GM18507 (cell line): Measurements from ENCODE around the gene SPDYE17.
"Not testable (repeated sequence)": the region's sequence is repeated elsewhere in the genome, so short reads cannot be mapped to it uniquely, and the experiment has no call there.

Source experiments
- DNase-seq: peaks from one replicate; pipeline ENCODE4 v3.0.0; 2011; ENCODE audit warnings: low read depth; ENCODE audit not compliant: insufficient read length; ENCODE audit errors: extremely low spot score
- FAIRE-seq: peaks from 2 replicates; lab custom pipeline; 2011; peaks lifted over from hg19 to GRCh38; lab: Jason Lieb, UNC

Gene SPDYE17

GRCh38 chr7:76977761-76978367, 54.3 kb downstream of the SPDYE17 start:
- not testable (repeated sequence) for DNase-seq, FAIRE-seq

- DNase-seq, FAIRE-seq: not testable (repeated sequence)
Measured at GRCh38 chr7:76974793-76975579, 57.2 kb downstream of the SPDYE17 start.

GRCh38 chr7:76974336-76974735, 57.8 kb downstream of the SPDYE17 start:
- DNase-seq = not testable (repeated sequence)

GRCh38 chr7:76972391-76972790, 59.8 kb downstream of the SPDYE17 start:
- not testable (repeated sequence) for FAIRE-seq

More at GRCh38 chr7:76974336-76974735, 57.8 kb downstream of the SPDYE17 start:
- FAIRE-seq = not testable (repeated sequence)

More at GRCh38 chr7:76972391-76972790, 59.8 kb downstream of the SPDYE17 start:
- not testable (repeated sequence) for DNase-seq
